Stimulated activated CD8-positive, alpha-beta memory T cell treated with anti-CD3 and anti-CD28 coated beads, Interleukin-4, amount 100 ng/mL, for 1 hour (primary cell): ENCODE results near the gene SLC35F1.
"Not testable (repeated sequence)": the region's sequence is repeated elsewhere in the genome, so short reads cannot be mapped to it uniquely, and the experiment has no call there.

Source experiments
- DNase-seq, 2 donors: peaks; one replicate each; pipeline ENCODE4 v3.0.0-alpha.2; 2020; ENCODE audit warnings: low read depth in 2 of 2, low spot score in 1 of 2

The SLC35F1 gene

GRCh38 chr6:117924690-117925089 is 17.6 kb downstream of the SLC35F1 start:
- DNase-seq, result no peak

DNA sequence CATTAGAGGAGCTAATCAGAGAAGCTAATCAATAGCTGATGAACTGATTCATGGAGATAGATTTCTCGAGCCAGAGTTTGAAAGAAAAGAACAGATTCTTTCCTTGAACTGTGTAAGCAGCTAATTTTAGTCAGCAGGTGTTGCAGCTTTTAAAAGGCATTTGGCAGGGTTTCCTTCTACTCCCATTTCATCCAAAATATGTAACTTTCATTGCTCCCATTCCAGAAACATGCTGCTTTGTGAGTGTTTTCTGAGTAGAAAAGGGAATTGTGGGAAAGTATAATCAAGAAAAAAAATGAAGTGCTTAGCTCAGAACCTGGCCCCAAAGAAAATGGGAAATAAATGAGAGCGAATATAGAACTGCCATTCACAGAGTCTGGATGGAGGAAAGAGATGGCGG is 20.8 kb downstream of the SLC35F1 start:
- DNase-seq, result no peak

- no peak for DNase-seq
These were observed 21.8 kb downstream of the SLC35F1 start for GRCh38 chr6:117928833-117929232.

DNA sequence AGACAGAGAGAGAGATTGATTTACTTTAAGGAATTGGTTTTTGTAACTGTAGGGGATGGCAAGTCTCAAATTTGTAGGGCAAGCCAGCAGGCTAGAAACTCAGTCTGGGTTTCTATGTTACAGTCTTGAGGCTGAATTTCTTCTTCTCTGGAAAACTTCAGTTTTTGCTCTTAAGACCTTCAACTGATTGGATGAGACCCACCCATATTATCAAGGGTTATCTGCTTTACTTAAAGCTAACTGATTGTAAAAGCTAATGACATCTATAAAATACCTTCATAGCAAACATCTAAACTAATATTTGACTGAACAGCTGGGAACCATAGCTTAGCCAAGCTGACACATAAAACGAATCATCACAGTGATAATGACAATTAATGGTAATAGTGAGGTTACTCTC is 22.4 kb downstream of the SLC35F1 start:
- no peak for DNase-seq

DNA sequence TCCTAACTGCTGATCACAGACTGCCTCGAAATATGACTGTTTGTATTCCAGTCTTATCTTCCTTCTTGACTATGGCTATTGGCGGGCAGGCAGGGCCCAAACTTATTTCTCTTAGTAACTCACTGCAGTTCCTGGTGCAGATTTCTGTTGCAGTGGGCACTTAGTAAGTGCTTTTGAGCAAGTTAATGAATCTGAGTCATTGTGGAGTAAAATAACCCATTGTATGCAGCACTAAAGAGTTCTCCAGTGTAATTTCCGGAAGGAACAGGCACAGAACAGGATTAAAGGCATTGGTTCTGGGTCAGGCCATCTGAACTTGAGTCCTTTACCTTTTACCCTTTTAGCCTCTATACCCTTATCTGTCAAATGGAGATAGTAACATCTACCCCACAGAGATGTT is 23.6 kb downstream of the SLC35F1 start:
- DNase-seq, result no peak

GRCh38 chr6:117932001-117932400 is 24.9 kb downstream of the SLC35F1 start:
- DNase-seq, result no peak

DNA sequence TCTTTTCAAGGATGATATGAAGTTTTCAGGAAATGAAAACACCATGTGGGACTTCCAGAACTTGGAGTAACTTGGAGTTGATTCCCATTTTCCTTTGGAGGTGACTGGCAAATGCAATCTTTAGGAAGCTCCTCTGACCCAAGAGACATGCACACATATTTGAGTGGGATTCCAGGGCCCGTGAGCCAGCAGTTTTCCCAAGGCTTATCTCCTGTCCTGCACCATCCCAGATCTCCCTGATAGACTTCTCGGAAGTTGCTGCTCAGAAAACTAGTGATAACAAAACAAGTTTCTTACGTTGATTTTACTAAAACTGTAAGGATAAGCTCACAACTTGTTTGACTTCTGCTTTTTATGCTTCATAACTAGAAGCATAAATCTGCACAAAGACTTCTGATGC is 25.6 kb downstream of the SLC35F1 start:
- DNase-seq, result no peak

GRCh38 chr6:117933471-117933870 is 26.4 kb downstream of the SLC35F1 start:
- no peak for DNase-seq

DNA sequence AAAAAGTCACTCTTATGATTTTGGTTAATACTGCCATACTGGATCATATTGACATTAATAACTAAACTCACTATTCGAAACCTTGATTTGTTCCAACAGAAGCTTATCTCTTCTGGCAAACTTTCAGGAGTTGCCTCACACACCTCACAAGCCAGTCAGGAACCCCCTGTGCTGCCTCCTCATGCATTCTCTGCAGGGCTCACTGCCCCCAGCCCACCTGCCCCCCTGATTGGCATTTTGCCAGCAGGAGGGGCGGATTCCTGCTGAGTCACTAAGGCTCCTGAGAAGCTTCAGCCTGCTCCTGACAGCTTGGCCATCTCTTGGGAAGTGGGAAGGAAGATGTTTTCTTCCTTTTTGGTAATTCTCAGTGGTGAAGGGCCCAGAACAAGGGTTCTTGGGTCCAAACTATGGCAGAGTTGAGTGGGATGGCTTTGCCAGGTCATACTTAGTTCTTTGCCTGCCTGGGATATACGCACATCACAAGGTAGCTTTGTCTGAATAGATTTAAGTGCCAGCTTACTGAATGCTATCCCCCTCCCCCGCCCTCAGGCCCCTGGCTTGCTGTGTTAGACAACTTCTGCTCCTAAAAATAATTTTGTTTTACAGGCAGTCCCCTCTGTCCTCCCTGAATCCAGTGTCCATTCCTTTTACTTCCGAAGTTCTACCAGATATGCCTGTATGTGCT is 31.4 kb downstream of the SLC35F1 start:
- DNase-seq, result no peak

DNA sequence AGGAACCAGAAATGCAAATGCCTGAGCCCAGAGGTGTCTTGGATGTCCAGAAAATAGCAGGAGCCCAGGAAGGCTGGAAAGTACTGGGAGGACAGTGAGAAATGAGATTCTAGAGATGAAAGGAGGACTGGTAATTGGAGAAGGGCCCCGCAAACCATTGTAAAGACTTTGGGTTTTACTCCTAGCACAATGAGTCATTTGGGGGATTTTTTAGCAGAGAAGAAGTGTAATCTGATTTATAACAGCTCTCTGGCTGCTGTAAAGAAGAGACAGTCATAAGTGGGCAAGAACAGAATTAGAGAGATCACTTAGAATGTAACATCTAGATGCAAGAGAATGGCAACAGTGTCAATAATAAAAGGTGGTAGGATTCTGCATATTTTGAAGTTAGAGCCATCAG is 40.2 kb downstream of the SLC35F1 start:
- no peak for DNase-seq

- no peak for DNase-seq
These were observed 44.7 kb downstream of the SLC35F1 start for GRCh38 chr6:117951783-117952182.

DNA sequence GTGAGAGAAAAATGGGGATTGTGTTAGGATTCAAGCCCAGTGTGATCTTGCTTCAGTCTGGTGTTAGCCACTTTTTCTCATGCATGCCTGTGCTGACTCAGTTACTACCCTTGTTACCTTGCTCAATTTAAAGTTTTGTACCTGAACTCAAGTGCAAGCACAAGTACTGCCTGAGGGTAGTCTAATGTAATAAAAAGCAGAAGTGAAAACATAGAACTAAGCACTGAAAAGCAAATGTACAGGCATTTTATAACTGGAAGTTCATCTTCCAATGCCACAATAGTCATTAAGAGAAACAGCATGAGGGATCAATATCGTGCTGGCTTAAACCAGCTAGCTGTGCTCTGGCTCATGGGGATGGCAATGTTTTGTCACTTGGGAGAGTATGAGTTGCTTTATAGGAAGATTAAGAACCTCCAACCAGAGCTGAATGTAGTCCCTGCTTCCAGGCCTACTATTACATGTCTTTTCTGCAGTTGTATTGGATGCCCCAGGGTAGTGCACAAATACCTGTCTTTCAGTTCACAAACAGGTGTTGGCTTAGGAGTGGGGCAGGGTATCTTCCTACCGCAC is 48.7 kb downstream of the SLC35F1 start:
- no peak for DNase-seq

DNA sequence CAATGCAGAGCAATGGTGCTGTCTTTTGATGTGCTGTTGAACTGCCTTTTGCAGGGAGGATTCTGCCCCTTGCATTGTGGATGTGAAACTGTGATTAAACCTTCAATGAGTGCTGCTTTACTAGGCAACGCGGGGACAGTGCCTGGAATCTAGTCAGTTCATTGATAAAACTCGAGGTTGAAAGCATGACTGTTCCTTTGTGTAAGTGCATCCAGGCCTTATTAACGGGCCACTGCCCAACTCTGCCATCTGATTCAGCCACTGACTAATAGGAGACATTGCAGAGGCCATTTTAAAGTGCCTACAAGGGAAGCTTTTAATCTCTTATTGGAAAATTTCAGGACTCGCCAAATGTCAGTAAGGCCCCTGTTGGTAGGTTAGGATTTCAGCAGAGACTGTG is 49.3 kb downstream of the SLC35F1 start:
- no peak for DNase-seq

GRCh38 chr6:117958536-117958935 is 51.5 kb downstream of the SLC35F1 start:
- DNase-seq, result no peak

GRCh38 chr6:117960877-117961276 is 53.8 kb downstream of the SLC35F1 start:
- DNase-seq, result no peak

DNA sequence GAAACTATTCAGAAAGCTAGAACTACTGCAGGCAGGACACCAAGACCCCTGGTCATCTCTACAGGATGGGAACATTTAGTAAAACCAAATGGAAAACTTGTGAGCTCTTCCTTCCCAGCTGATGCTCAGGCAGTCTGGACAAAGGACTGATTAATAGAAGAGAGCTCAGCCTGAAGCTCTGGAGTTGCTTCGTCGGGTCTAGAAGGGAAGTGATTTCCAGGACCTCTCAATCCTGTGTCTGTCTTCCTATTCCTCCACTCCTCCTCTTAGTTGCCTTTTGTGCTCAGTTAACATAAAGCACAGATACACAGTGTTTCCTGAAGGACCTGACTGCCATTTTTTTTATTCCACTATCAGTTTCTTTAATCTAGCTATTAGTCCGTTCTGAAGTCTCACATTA is 54.2 kb downstream of the SLC35F1 start:
- no peak for DNase-seq

DNA sequence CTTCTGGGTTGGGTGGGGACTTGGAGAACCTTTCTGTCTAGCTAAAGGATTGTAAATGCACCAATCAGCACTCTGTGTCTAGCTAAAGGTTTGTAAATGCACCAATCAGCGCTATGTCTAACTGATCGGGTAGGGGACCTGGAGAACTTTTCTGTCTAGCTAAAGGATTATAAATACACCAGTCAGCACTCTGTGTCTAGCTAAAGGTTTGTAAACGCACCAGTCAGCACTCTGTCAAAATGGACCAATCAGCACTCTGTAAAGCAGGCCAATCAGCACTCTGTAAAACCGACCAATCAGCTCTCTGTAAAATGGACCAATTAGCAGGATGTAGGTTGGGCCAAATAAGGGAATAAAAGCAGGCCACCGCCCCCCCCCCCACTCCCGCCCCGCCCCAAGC is 58.7 kb downstream of the SLC35F1 start:
- not testable (repeated sequence) for DNase-seq

DNA sequence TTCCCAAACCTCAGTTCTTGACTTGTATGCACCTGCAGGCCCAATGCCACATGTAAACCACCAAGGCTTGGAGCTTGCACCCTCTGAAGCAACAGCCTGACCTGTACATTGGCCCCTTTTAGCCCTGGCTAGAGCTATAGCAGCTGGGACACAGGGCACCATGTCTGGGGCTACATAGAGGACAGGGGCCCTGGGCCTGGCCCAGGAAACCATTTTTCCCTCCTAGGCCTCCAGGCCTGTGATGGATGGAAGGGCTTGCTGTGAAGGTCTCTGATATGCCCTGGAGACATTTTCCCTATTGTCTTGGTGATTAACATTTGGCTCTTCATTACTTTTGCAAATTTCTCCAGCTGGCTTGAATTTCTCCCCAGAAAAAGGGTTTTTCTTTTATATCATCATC is 64.6 kb downstream of the SLC35F1 start:
- DNase-seq, result no peak

GRCh38 chr6:117974914-117975627 is 68.0 kb downstream of the SLC35F1 start:
- no peak for DNase-seq

DNA sequence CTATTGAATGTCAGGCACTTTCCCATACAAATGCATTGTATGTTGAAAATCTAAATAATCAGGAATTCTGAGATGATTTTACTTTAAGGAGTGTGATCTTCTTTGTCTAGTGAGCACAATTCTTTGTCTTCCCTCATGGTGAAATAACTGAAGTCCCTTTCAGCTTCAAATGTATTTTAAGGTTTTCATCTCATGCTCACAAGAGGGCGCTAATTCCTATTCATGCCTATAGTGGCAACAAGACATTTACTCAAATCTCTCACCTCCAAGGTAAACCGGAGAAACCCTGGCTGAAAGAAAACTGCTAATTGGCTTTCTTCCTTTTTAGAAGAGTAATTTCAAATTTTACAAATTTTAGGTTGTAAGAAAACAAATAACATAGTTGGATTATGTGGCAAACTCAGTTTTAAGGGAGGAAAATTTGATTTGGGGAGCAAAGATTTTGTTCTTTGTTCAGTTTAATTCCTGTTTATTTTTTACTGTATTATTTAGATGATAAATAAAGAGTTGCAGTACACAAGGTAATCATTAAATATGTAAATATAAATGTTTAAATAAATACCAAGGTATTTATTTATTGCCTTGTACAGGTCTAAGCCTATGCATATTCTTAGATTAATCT is 69.1 kb downstream of the SLC35F1 start:
- no peak for DNase-seq

GRCh38 chr6:117985916-117986315 is 78.9 kb downstream of the SLC35F1 start:
- no peak for DNase-seq

DNA sequence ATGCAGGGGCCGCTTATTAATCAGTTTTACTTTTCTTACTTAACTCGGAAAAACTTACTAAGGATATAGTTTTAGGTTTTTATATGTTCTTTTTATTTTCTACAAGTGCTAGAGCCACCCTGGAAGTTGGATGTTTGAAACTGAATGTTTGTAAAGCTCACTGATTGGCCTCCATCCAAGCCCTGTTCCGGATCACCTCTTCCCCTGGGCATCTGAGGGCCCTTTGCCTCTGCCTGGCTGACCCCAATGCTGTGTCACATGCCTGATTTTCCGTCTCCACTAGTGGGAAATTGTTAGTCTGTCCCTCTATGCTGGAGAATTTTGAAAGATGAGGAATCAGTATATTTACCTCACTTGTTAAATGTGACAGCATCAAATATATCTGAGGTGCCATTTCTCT is 79.3 kb downstream of the SLC35F1 start:
- DNase-seq, result no peak
